ENCODE measurements around the gene SPATA31D3. TPM values are rescaled to one million over a fixed set of nuclear protein-coding genes. Genes with fewer than 3 reads are reported as not detected.
"Not testable (repeated sequence)": the region's sequence is repeated elsewhere in the genome, so short reads cannot be mapped to it uniquely, and the experiment has no call there.

Gene SPATA31D3
- total RNA-seq, 1 experiment from 2014 or later: not detected

DNA sequence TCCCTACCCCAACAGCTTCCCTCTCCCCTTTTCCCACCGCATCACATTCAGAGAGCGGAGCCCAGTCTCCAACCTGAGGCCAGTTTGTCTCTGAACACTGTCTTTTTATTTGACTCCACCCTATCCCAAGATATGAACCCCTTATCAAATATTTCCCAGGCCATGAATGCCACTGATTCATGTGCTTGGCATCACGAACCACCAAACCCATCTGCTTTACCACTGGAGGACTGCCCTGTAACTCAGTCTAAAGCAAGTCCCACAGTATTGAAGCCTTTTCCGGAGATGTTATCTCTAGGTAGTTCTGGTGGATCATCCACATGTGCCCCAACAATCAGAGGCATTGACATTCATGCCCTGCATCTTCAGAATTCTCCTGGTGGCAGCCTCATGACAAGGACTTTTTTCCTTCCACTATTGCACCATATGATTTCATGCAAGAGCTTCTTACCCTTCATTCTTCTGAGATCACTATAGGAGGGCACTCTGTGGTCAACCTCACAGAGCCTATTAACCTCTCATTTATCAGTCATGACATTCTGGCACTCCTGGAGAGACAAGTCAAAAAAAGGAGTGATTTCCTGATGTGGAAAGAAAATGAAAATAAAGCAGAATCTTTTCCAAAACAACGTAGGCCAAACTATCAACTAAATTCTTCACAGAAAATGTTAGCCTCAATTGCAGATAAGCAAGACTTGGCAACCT is 27.3 kb upstream of the SPATA31D3 start:
- Mint-ChIP-seq H3K9me3 (ENCODE audit: unreplicated experiment) (no peaks in the 10 kb centered on the region), H3K4me3 (ENCODE audit: unreplicated experiment) (no peak overlapping the region), H3K36me3 (ENCODE audit: insufficient read depth, unreplicated experiment) (no peaks in the 10 kb centered on the region), H3K27me3 (ENCODE audit: insufficient read depth, unreplicated experiment) (no peaks in the 10 kb centered on the region), H3K27ac (ENCODE audit: low read depth, unreplicated experiment) (no peak overlapping the region), H3K4me1 (ENCODE audit: insufficient read depth, unreplicated experiment) (no peaks in the 10 kb centered on the region)
- no peak for DNase-seq (ENCODE audit: unreplicated experiment)
- intact Hi-C loops (cut with micrococcal nuclease): no loop called here
- TF ChIP-seq, protein P1, sequence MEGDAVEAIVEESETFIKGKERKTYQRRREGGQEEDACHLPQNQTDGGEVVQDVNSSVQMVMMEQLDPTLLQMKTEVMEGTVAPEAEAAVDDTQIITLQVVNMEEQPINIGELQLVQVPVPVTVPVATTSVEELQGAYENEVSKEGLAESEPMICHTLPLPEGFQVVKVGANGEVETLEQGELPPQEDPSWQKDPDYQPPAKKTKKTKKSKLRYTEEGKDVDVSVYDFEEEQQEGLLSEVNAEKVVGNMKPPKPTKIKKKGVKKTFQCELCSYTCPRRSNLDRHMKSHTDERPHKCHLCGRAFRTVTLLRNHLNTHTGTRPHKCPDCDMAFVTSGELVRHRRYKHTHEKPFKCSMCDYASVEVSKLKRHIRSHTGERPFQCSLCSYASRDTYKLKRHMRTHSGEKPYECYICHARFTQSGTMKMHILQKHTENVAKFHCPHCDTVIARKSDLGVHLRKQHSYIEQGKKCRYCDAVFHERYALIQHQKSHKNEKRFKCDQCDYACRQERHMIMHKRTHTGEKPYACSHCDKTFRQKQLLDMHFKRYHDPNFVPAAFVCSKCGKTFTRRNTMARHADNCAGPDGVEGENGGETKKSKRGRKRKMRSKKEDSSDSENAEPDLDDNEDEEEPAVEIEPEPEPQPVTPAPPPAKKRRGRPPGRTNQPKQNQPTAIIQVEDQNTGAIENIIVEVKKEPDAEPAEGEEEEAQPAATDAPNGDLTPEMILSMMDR (IDR thresholded peaks at IDR 0.05; ENCODE audit: unreplicated experiment): no peak
- ChIA-PET CTCF (no interaction called here), POLR2A (no interaction called here)
- no TSS peak for BruUV-seq (replicated peaks)

DNA sequence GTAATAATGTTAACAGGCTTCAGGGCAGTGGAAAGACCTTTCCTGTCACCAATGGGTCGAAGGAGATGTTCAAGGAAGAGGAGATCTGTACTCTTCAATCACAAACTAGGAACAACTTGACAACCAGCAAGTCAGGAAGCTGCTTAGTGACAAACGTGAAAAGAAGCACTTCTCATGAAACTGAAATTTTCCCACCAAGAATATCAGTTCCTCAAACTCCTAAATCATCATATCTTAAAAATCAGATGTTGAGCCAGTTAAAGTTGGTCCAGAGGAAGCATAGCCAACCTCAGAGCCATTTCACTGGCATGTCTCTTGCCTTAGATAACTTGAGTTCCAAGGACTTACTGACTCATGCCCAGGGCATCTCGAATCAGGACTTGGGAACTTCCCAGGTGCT is 24.8 kb upstream of the SPATA31D3 start:
- H3K36me3 Mint-ChIP-seq (ENCODE audit: insufficient read depth, unreplicated experiment); POLR2A ChIA-PET; H3K4me1 Mint-ChIP-seq (ENCODE audit: insufficient read depth, unreplicated experiment); BruUV-seq (replicated peaks); H3K27me3 Mint-ChIP-seq (ENCODE audit: insufficient read depth, unreplicated experiment); CTCF ChIA-PET; DNase-seq (ENCODE audit: unreplicated experiment); H3K9me3 Mint-ChIP-seq (ENCODE audit: unreplicated experiment); H3K27ac Mint-ChIP-seq (ENCODE audit: low read depth, unreplicated experiment); H3K4me3 Mint-ChIP-seq (ENCODE audit: unreplicated experiment); intact Hi-C loops (cut with micrococcal nuclease): not testable (repeated sequence)

DNA sequence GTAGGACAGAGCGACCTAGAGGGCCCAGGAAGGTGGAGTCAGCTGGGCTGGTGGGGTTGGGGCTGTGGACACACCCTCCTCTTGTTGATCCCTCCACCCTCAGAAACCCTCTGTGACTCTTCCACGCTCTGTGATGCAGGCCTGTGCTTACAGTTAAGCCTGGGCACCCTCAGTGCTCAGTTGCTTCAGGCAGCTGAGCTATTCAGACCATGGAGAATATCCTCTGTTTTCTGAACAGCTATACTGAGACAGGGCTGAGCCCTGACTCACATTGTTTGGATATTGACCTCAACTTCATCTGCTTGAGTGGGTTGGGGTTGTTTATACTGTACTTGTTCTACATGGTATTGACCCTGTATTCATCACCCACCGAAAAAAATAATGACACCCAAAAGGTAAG is 15.0 kb upstream of the SPATA31D3 start, which contains the start of gene SPATA31D4:
SPATA31D4 (plus strand) TSS at position 124 of the 400 bp plus-strand sequence; CDS start at position 210, 86 bp downstream.
- H3K9me3 Mint-ChIP-seq (ENCODE audit: unreplicated experiment); POLR2A ChIA-PET; H3K4me3 Mint-ChIP-seq (ENCODE audit: unreplicated experiment); H3K4me1 Mint-ChIP-seq (ENCODE audit: insufficient read depth, unreplicated experiment); H3K27me3 Mint-ChIP-seq (ENCODE audit: insufficient read depth, unreplicated experiment); DNase-seq (ENCODE audit: unreplicated experiment); intact Hi-C loops (cut with micrococcal nuclease); H3K36me3 Mint-ChIP-seq (ENCODE audit: insufficient read depth, unreplicated experiment); CTCF ChIA-PET; H3K27ac Mint-ChIP-seq (ENCODE audit: low read depth, unreplicated experiment); BruUV-seq (replicated peaks): not testable (repeated sequence)

DNA sequence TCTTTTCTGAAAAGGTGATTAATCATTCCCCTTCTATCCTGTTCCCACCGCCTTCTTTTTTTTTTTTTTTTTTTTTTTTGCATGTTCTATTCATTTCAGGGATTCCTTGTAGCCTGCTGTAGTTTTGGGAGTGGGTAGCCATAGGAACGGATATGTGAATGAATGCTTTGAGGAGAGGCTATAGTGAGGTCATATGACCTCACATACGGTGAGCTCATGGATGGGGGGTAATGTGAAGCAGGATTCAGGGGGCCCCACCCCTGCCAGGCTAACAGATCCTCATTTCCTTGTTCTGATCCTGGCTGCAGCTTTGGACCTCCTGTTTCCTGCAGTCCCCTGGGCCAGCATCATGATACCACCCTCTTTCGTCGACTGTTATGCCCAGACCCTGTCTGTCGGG is 13.2 kb upstream of the SPATA31D3 start:
- intact Hi-C loops (cut with micrococcal nuclease); H3K4me1 Mint-ChIP-seq (ENCODE audit: insufficient read depth, unreplicated experiment); CTCF ChIA-PET; H3K9me3 Mint-ChIP-seq (ENCODE audit: unreplicated experiment); H3K27me3 Mint-ChIP-seq (ENCODE audit: insufficient read depth, unreplicated experiment); H3K27ac Mint-ChIP-seq (ENCODE audit: low read depth, unreplicated experiment); H3K36me3 Mint-ChIP-seq (ENCODE audit: insufficient read depth, unreplicated experiment); DNase-seq (ENCODE audit: unreplicated experiment); POLR2A ChIA-PET; H3K4me3 Mint-ChIP-seq (ENCODE audit: unreplicated experiment); BruUV-seq (replicated peaks): not testable (repeated sequence)

DNA sequence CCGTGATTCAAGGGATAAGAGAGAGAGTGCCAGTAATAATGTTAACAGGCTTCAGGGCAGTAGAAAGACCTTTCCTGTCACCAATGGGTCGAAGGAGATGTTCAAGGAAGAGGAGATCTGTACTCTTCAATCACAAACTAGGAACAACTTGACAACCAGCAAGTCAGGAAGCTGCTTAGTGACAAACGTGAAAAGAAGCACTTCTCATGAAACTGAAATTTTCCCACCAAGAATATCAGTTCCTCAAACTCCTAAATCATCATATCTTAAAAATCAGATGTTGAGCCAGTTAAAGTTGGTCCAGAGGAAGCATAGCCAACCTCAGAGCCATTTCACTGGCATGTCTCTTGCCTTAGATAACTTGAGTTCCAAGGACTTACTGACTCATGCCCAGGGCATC is 9.8 kb upstream of the SPATA31D3 start:
- POLR2A ChIA-PET; H3K4me1 Mint-ChIP-seq (ENCODE audit: insufficient read depth, unreplicated experiment); H3K27me3 Mint-ChIP-seq (ENCODE audit: insufficient read depth, unreplicated experiment); DNase-seq (ENCODE audit: unreplicated experiment); intact Hi-C loops (cut with micrococcal nuclease); BruUV-seq (replicated peaks); H3K36me3 Mint-ChIP-seq (ENCODE audit: insufficient read depth, unreplicated experiment); H3K27ac Mint-ChIP-seq (ENCODE audit: low read depth, unreplicated experiment); H3K4me3 Mint-ChIP-seq (ENCODE audit: unreplicated experiment); H3K9me3 Mint-ChIP-seq (ENCODE audit: unreplicated experiment): not testable (repeated sequence)
- CTCF ChIA-PET: interaction anchor here (0.6 kb wide), 1 partner anchor 228 kb away, joined by 4 read pairs; no protein-coding TSS in a partner anchor

DNA sequence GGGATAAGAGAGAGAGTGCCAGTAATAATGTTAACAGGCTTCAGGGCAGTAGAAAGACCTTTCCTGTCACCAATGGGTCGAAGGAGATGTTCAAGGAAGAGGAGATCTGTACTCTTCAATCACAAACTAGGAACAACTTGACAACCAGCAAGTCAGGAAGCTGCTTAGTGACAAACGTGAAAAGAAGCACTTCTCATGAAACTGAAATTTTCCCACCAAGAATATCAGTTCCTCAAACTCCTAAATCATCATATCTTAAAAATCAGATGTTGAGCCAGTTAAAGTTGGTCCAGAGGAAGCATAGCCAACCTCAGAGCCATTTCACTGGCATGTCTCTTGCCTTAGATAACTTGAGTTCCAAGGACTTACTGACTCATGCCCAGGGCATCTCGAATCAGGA is 5.3 kb downstream of the SPATA31D3 start:
- BruUV-seq (replicated peaks); CTCF ChIA-PET; POLR2A ChIA-PET: not testable (repeated sequence)

More for the DNA sequence above, 5.3 kb downstream of the SPATA31D3 start:
- H3K27me3 Mint-ChIP-seq (ENCODE audit: insufficient read depth, unreplicated experiment); intact Hi-C loops (cut with micrococcal nuclease); H3K4me1 Mint-ChIP-seq (ENCODE audit: insufficient read depth, unreplicated experiment); H3K27ac Mint-ChIP-seq (ENCODE audit: low read depth, unreplicated experiment); H3K4me3 Mint-ChIP-seq (ENCODE audit: unreplicated experiment); H3K36me3 Mint-ChIP-seq (ENCODE audit: insufficient read depth, unreplicated experiment); H3K9me3 Mint-ChIP-seq (ENCODE audit: unreplicated experiment); DNase-seq (ENCODE audit: unreplicated experiment): not testable (repeated sequence)

Measured in MCF 10A (cell line).